HG03460 (cell line): ENCODE data around the gene FGF1.

ENCODE experiments used
- ATAC-seq: cut with Tn5 transposase; IDR thresholded peaks from one replicate; pipeline ENCODE4 v1.9.1; 2021; ENCODE audit not compliant: unreplicated experiment

Gene FGF1

GRCh38 chr5:142685418-142686209, at the start of gene FGF1:
FGF1 (minus strand) TSS chr5:142686090; CDS start chr5:142614127, 71,963 bp downstream.
- no peak for ATAC-seq

- ATAC-seq = no peak
These were observed 41.8 kb upstream of the FGF1 start for GRCh38 chr5:142727735-142728047.

- no peak for ATAC-seq
These were observed 40.4 kb upstream of the FGF1 start for GRCh38 chr5:142726188-142726731.

GRCh38 chr5:142725231-142726187, 39.6 kb upstream of the FGF1 start:
- ATAC-seq = no peak

GRCh38 chr5:142724821-142725220, 38.9 kb upstream of the FGF1 start:
- no peak for ATAC-seq

GRCh38 chr5:142722896-142723295, 37.0 kb upstream of the FGF1 start:
- no peak for ATAC-seq

- no peak for ATAC-seq
These were observed 36.3 kb upstream of the FGF1 start for GRCh38 chr5:142722146-142722545.

- ATAC-seq = no peak
These were observed 34.9 kb upstream of the FGF1 start for GRCh38 chr5:142720641-142721271.

GRCh38 chr5:142719836-142720370, 34.0 kb upstream of the FGF1 start:
- no peak for ATAC-seq

GRCh38 chr5:142717582-142718215, 31.8 kb upstream of the FGF1 start:
- no peak for ATAC-seq

GRCh38 chr5:142716963-142717362, 31.1 kb upstream of the FGF1 start:
- ATAC-seq = peak; percentile 44

GRCh38 chr5:142715291-142715690, 29.4 kb upstream of the FGF1 start:
- ATAC-seq = no peak

GRCh38 chr5:142713121-142713706, 27.3 kb upstream of the FGF1 start:
- peak; percentile 98 for ATAC-seq

- ATAC-seq = no peak
These were observed 17.3 kb upstream of the FGF1 start for GRCh38 chr5:142703153-142703552.

- no peak for ATAC-seq
These were observed 15.9 kb upstream of the FGF1 start for GRCh38 chr5:142701673-142702311.

- ATAC-seq = no peak
These were observed 14.7 kb upstream of the FGF1 start for GRCh38 chr5:142700566-142700965.

- ATAC-seq = peak; percentile 79
These were observed 13.4 kb upstream of the FGF1 start for GRCh38 chr5:142699184-142699720.

GRCh38 chr5:142698447-142699183, 12.7 kb upstream of the FGF1 start:
- no peak for ATAC-seq
